Measurements from ENCODE around the gene ARHGAP12. TPM values are rescaled to one million over a fixed set of nuclear protein-coding genes. Genes with fewer than 3 reads are reported as not detected.

Gene ARHGAP12
- total and polyA plus RNA-seq, 4 donors, result 8.6 to 66.0 (median 27.0) TPM

DNA sequence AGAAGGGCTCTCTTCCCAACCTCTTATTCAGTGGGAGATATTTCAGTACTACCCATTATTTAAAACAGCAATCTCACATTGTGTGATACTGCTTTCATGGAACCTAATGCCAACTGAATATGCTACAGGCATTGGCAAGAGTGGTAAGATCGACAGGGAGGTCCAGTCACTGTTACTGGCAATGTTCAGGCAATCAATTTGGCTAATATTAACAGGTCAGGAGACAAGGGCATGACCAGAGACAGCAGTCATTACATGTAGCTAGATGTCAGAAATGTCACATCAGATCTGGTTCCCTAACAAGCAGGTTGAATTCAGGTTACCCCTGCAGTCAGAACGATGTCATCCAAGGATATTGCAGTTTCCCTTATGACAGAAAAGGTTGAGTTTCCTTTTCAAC, 129.4 kb downstream of the ARHGAP12 start:
- Histone ChIP-seq H3K9me3 (ENCODE audit: control insufficient read depth in 4 of 4, insufficient read depth in 3 of 4, low read length in 3 of 4) (no peaks in the 10 kb centered on the region), H3K9ac (ENCODE audit: insufficient read depth in 1 of 2, low read length in 2 of 2) (no peak overlapping the region), H3K4me3 (no peak overlapping the region), H3K36me3 (ENCODE audit: control insufficient read depth in 4 of 4, insufficient read depth in 4 of 4, low read length in 4 of 4) (no peaks in the 10 kb centered on the region), H3K27ac (ENCODE audit: low read depth in 1 of 2, low read length in 1 of 2) (no peak overlapping the region), H3K4me1 (ENCODE audit: control insufficient read depth in 5 of 5, insufficient read depth in 5 of 5, low read length in 5 of 5) (no peaks in the 10 kb centered on the region), H3K27me3 (ENCODE audit: control insufficient read depth in 3 of 3, insufficient read depth in 3 of 3, low read length in 2 of 3) (no peaks in the 10 kb centered on the region)
- TF ChIP-seq, protein P1, sequence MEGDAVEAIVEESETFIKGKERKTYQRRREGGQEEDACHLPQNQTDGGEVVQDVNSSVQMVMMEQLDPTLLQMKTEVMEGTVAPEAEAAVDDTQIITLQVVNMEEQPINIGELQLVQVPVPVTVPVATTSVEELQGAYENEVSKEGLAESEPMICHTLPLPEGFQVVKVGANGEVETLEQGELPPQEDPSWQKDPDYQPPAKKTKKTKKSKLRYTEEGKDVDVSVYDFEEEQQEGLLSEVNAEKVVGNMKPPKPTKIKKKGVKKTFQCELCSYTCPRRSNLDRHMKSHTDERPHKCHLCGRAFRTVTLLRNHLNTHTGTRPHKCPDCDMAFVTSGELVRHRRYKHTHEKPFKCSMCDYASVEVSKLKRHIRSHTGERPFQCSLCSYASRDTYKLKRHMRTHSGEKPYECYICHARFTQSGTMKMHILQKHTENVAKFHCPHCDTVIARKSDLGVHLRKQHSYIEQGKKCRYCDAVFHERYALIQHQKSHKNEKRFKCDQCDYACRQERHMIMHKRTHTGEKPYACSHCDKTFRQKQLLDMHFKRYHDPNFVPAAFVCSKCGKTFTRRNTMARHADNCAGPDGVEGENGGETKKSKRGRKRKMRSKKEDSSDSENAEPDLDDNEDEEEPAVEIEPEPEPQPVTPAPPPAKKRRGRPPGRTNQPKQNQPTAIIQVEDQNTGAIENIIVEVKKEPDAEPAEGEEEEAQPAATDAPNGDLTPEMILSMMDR (IDR thresholded peaks at IDR 0.05; ENCODE audit: control extremely low read depth, extremely low read depth), result no peak
- no peak for ATAC-seq (ENCODE audit: insufficient read depth, low FRiP score)
- WGBS, 2 donors, result 88 to 92% methylated on average over 2 of the region's 2 CpGs
- DNase-seq, result no peak

DNA sequence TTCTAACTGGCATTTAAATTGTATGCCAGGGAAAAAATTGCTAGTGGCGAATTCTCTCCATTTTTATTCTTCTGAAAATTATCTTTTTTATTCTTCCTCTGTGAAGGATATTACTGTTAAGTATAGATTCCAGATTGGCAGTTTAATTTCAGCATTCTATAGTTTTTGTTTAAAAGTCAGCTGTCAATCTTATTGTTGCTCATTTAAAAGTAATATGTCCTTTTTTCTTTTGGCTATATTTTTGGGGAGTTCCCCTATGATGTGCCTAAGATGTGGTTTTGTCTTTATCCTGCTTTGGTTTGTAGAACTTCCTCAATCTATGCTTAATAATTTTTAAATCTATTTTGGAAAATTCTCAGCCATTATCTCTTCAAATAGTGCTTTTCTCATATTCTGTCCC, 135.9 kb downstream of the ARHGAP12 start:
- Histone ChIP-seq H3K27me3 (ENCODE audit: control insufficient read depth in 3 of 3, insufficient read depth in 3 of 3, low read length in 2 of 3) (no peaks in the 10 kb centered on the region), H3K36me3 (ENCODE audit: control insufficient read depth in 4 of 4, insufficient read depth in 4 of 4, low read length in 4 of 4) (no peaks in the 10 kb centered on the region), H3K9me3 (ENCODE audit: control insufficient read depth in 4 of 4, insufficient read depth in 3 of 4, low read length in 3 of 4) (no peaks in the 10 kb centered on the region), H3K4me1 (ENCODE audit: control insufficient read depth in 5 of 5, insufficient read depth in 5 of 5, low read length in 5 of 5) (no peaks in the 10 kb centered on the region), H3K4me3 (no peak overlapping the region), H3K27ac (ENCODE audit: low read depth in 1 of 2, low read length in 1 of 2) (no peak overlapping the region), H3K9ac (ENCODE audit: insufficient read depth in 1 of 2, low read length in 2 of 2) (no peak overlapping the region)
- DNase-seq (no peak), ATAC-seq (ENCODE audit: insufficient read depth, low FRiP score) (no peak)
- WGBS, 2 donors, result 95 to 98% methylated on average over 1 of the region's 1 CpG
- TF ChIP-seq, protein P1 (IDR thresholded peaks at IDR 0.05; ENCODE audit: control extremely low read depth, extremely low read depth), result no peak

DNA sequence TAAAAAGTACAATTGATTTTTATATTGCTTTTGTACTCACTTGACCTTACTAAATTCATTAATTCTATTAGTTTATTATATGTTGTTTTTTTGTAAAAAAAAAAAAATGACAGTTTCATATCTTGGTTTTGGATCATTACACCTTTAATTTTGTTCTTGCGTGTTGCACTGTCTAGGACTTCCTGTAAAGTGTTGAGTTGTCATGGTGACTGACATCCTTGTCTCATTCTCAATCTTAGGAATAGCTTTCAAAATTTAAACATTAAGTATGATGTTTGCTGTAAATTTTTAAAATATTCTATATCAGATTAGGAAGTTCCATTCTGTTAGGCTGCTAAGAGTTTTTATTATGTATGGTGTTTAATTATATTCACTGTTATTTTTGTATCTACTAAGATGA, 139.1 kb downstream of the ARHGAP12 start:
- H3K27me3 ChIP-seq (ENCODE audit: control insufficient read depth in 3 of 3, insufficient read depth in 3 of 3, low read length in 2 of 3), result no peaks in the 10 kb centered on the region
- WGBS, 2 donors, result 48 to 54% methylated on average over 1 of the region's 1 CpG

More for the DNA sequence above, 139.1 kb downstream of the ARHGAP12 start:
- no peak for DNase-seq
- no peak for ATAC-seq (ENCODE audit: insufficient read depth, low FRiP score)
- Histone ChIP-seq H3K9me3 (ENCODE audit: control insufficient read depth in 4 of 4, insufficient read depth in 3 of 4, low read length in 3 of 4) (no peaks in the 10 kb centered on the region), H3K4me1 (ENCODE audit: control insufficient read depth in 5 of 5, insufficient read depth in 5 of 5, low read length in 5 of 5) (no peaks in the 10 kb centered on the region), H3K27ac (ENCODE audit: low read depth in 1 of 2, low read length in 1 of 2) (no peak overlapping the region), H3K4me3 (no peak overlapping the region), H3K9ac (ENCODE audit: insufficient read depth in 1 of 2, low read length in 2 of 2) (no peak overlapping the region), H3K36me3 (ENCODE audit: control insufficient read depth in 4 of 4, insufficient read depth in 4 of 4, low read length in 4 of 4) (no peaks in the 10 kb centered on the region)
- TF ChIP-seq, protein P1 (IDR thresholded peaks at IDR 0.05; ENCODE audit: control extremely low read depth, extremely low read depth), result no peak
